Right atrium auricular region (tissue), 2 donors: ENCODE measurements around the gene HABP4. TPM values are rescaled to one million over a fixed set of nuclear protein-coding genes. Genes with fewer than 3 reads are reported as not detected.
A peak's percentile ranks its signal among the peaks of the same experiment; 100 is the strongest.

ENCODE experiments used
- DNase-seq: peaks from one replicate; pipeline ENCODE4 v3.0.0-alpha.2; 2019; ENCODE audit warnings: low spot score
- H3K27ac ChIP-seq, 2 donors: fragments of 200-600 bp; sonication (generic); 1 replicate in 1 of 2; 2 replicates in 1 of 2; pipeline ENCODE4 v1.5.1; 2016 to 2019
- H3K27me3 ChIP-seq, 2 donors: fragments of 200-600 bp; sonication (generic); one replicate each; pipeline versions ENCODE4 v1.5.1 to v1.6.0; 2017 to 2019
- H3K36me3 ChIP-seq: fragments of 200-600 bp; sonication (generic); one replicate; pipeline ENCODE4 v1.5.1; 2016
- H3K4me1 ChIP-seq, 2 donors: fragments of 200-600 bp; sonication (generic); one replicate each; pipeline versions ENCODE4 v1.5.1 to v1.6.0; 2017 to 2019
- H3K4me3 ChIP-seq, 2 donors: fragments of 200-600 bp; sonication (generic); 1 replicate in 1 of 2; 2 replicates in 1 of 2; pipeline ENCODE4 v1.5.1; 2017 to 2019; ENCODE audit warnings: mild to moderate bottlenecking in 1 of 2, moderate library complexity in 1 of 2
- H3K9me3 ChIP-seq, 2 donors: fragments of 200-600 bp; sonication (generic); one replicate each; pipeline ENCODE4 v1.5.1; 2019
- CTCF ChIP-seq, 2 donors: fragments of 200-600 bp; sonication (generic); IDR thresholded peaks; one replicate each; pipeline ENCODE4 v1.5.1; 2019; ENCODE audit warnings: antibody characterized with exemption in 2 of 2
- total RNA-seq, 2 donors: library from RNA; depleted of rRNA; stranded (reverse); fragments of >200 nt; gene quantifications; one replicate each; pipeline ENCODE4 v1.1.0, GENCODE V29; 2016

HABP4 gene
- total RNA-seq, 2 donors from 2014 or later = 16.5 to 20.5 TPM

GRCh38 chr9:96440671-96441199 is 9.2 kb upstream of the HABP4 start:
- TF ChIP-seq CTCF (IDR thresholded peaks at IDR 0.05) = no peak
- no peak overlapping the region for H3K27ac ChIP-seq
- H3K4me1 ChIP-seq = no peaks in the 10 kb centered on the region
- no peaks in the 10 kb centered on the region for H3K36me3 ChIP-seq
- H3K4me3 ChIP-seq = no peak overlapping the region
- no peaks in the 10 kb centered on the region for H3K9me3 ChIP-seq
- DNase-seq = no peak
- no peaks in the 10 kb centered on the region for H3K27me3 ChIP-seq

- H3K4me3 ChIP-seq = no peak overlapping the region
- no peak overlapping the region for H3K27ac ChIP-seq
- H3K9me3 ChIP-seq = no peaks in the 10 kb centered on the region
- no peak for DNase-seq
- no peaks in the 10 kb centered on the region for H3K27me3 ChIP-seq
- H3K36me3 ChIP-seq = no peaks in the 10 kb centered on the region
- H3K4me1 ChIP-seq = no peaks in the 10 kb centered on the region
- TF ChIP-seq CTCF (IDR thresholded peaks at IDR 0.05) = peak in 1 of 2 donors; percentile 43
Observed at GRCh38 chr9:96441798-96442445, 8.0 kb upstream of the HABP4 start.

- H3K27me3 ChIP-seq = no peaks in the 10 kb centered on the region
- no peak for TF ChIP-seq CTCF (IDR thresholded peaks at IDR 0.05)
Observed at GRCh38 chr9:96442491-96442890, 7.5 kb upstream of the HABP4 start.

GRCh38 chr9:96447406-96447805 is 2.6 kb upstream of the HABP4 start:
- Histone ChIP-seq H3K9me3 (no peaks in the 10 kb centered on the region), H3K36me3 (no peaks in the 10 kb centered on the region), H3K4me1 (peaks cover 0 to 16% of the 10 kb centered on the region in 2 donors), H3K27me3 (no peaks in the 10 kb centered on the region), H3K4me3 (no peak overlapping the region), H3K27ac (no peak overlapping the region)
- peak; percentile 23 for DNase-seq
- no peak for TF ChIP-seq CTCF (IDR thresholded peaks at IDR 0.05)

More at GRCh38 chr9:96442491-96442890, 7.5 kb upstream of the HABP4 start:
- no peak for DNase-seq
- no peak overlapping the region for H3K27ac ChIP-seq
- H3K4me3 ChIP-seq = no peak overlapping the region
- no peaks in the 10 kb centered on the region for H3K36me3 ChIP-seq
- no peaks in the 10 kb centered on the region for H3K4me1 ChIP-seq
- no peaks in the 10 kb centered on the region for H3K9me3 ChIP-seq

GRCh38 chr9:96448546-96449170 is 1.3 kb upstream of the HABP4 start:
- DNase-seq = peak; percentile 43
- Histone ChIP-seq H3K36me3 (no peaks in the 10 kb centered on the region), H3K9me3 (no peaks in the 10 kb centered on the region), H3K4me1 (peaks cover 0 to 16% of the 10 kb centered on the region in 2 donors), H3K4me3 (no peak overlapping the region), H3K27ac (no peak overlapping the region), H3K27me3 (no peaks in the 10 kb centered on the region)
- no peak for TF ChIP-seq CTCF (IDR thresholded peaks at IDR 0.05)
